ENCODE data around the gene PLEKHH3.

DNA sequence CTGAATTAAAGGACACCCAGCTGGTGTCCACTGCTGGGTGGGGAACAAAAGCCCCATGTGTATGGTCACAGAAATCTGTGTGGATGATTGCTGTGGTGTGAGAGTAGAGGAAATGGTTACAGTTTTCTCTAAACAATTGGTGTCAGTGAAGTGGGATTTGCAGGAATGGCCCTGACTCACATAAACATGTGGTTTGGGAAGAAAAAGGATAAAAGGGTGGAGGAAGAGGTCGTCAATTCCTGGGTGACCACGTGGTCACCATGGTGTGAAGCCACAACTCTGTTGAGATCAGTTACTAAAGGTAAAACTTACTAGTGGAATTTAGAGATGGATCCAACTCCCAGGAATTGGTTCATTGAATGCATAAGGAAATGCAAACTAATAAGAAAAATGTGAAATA is 21.3 kb downstream of the PLEKHH3 start:
- no peak for TF ChIP-seq CTCF (conservative IDR thresholded peaks at IDR 0.05 in 1 of 2, IDR thresholded peaks at IDR 0.05 in 1 of 2; ENCODE audit: extremely low read depth in 1 of 2, insufficient read depth in 1 of 2, low read depth in 1 of 2, low read length in 2 of 2)
- no peak for TF ChIP-seq EZH2 (IDR thresholded peaks at IDR 0.05; ENCODE audit: borderline replicate concordance, low read length)
